GDM1 (cell line): ENCODE measurements around the gene MAGI1.

Source experiments
- DNase-seq: peaks from one replicate; lab custom pipeline; 2025; lab: John Stamatoyannopoulos, UW

The MAGI1 gene

GRCh38 chr3:66014056-66014455, 24.7 kb downstream of the MAGI1 start:
- no peak for DNase-seq

GRCh38 chr3:66012711-66013110, 26.0 kb downstream of the MAGI1 start:
- no peak for DNase-seq

- no peak for DNase-seq
These were observed 27.7 kb downstream of the MAGI1 start for GRCh38 chr3:66010739-66011655.

DNA sequence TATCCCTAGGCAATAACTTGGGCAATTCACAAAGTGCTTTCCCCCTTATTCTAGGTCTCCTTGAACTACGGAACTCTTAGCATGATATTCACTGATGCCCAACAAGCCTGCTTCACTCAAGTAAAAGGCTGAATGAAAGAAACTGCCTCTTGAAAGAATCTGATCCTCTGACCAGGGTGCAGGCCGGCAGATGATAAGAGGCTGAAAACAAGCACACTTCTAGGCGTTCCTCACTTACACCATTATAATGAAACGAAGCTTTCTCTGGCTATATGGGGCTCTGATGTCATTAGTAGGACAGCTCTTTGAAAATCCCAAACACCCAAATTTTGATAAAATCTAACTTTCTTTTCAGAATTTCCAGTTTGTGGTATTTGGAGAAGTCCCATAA, 28.4 kb downstream of the MAGI1 start:
- no peak for DNase-seq

- no peak for DNase-seq
These were observed 34.5 kb downstream of the MAGI1 start for GRCh38 chr3:66004244-66004643.

DNA sequence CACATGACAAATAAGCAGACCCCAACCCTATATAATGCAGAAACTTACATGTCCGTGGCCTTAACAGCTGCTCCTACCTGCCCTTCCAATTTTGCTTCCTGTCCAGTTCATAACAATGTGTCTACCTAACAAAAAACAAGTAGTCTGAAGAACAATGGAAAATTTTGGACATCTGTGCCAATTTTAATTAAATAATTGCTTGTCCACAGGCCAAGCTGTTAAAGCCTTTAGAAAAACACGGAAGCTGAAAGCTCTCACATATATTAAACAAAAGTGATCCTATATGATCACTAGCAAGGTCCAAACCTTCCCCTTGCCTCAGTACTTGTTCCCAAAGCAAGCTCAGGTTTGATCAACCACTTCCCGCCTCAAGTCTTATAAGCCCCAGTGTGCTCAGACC, 37.1 kb downstream of the MAGI1 start:
- DNase-seq = no peak

DNA sequence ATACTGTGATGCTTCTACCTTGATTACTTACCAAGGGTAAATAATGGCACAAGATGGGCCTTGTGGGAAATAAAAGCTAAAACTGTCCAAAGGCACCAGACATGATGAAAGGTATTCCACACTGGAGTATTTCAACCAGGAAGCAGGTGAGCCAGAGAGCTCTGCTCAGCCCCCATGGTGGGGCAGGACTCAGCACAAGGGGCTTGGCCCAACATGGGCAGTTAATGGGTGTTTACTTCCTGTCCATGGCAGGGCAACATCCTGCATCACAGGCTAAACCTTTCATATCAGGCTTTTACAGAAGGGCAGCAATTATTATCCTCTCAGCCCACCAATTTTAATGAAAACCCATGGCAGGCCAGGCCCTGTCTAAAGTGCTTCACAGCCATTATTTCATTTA, 38.2 kb downstream of the MAGI1 start:
- DNase-seq = no peak

- no peak for DNase-seq
These were observed 39.1 kb downstream of the MAGI1 start for GRCh38 chr3:65999606-66000005.

DNA sequence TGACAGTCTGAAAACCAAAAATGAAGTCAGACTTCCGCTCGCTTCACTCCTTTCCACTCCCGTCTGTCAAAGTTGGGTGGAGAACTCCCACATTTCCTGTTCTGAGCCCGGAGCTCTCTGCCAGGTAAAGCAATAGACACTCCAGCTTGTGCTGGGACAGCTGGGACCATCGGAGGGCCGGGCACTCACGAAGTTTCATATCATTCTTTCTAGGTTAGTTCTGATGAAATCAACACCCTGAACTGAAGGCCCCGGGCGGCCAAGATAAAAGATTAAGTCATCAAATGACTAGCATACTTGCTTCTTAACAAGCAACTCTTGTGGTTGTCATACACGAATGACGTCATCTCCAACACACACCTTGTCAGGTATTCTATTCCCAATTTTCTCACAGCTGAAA, 42.1 kb downstream of the MAGI1 start:
- no peak for DNase-seq

- DNase-seq = no peak
These were observed 43.2 kb downstream of the MAGI1 start for GRCh38 chr3:65995515-65995914.

DNA sequence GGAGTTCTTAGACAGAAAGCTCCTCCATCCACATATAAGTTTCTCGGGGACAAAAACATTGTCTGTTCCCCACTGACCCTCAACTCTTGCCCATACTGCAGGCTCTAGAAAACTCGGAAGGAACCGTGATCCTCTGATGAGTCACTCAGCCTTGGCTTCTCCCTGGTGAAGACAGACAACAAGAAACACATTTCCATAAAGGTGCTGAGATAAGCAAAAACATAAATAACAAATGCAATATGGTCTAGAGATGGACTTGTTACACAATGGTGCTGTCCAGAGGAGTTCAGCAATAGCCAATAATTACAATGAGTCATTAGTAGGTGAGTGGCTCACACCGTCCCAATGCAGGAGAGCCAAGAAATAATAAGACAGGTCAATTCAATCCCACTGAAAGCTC, 43.7 kb downstream of the MAGI1 start:
- DNase-seq = no peak

DNA sequence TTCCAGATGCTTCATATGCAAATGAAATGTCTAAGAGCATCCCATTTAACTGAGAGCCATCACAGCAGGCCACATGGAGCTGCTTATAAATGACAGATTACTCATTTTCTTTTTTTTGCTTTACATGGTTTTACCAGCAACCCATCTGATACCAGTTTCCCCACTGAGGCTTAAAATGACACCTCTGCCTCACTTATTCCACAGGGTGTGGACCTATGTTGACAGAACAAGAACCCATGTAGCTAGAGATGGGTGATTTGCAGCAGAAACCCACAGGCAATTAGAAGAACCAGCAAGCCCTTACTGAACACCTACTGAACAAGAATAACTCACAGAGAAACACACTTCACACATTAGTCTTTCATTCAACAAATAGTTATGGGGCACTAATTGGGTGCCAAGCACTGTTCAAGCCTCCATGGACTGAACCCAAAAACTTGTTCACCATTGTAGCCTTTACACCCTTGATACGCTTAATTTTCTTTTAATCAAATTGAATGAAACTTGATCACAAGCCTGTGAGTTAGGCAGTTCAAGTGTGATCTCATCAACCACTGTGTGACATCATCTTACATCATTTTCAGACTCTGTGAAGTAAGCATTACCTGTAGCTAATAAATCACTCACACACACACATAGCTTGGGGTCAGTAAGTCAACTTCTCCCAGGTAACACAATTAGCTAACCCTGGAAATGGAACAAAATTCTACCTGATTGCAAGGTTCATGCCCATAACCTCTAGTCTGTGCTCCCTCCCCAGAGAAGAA, 45.4 kb downstream of the MAGI1 start:
- no peak for DNase-seq

GRCh38 chr3:65992106-65992505, 46.6 kb downstream of the MAGI1 start:
- no peak for DNase-seq

- no peak for DNase-seq
These were observed 50.1 kb downstream of the MAGI1 start for GRCh38 chr3:65988411-65989180.

DNA sequence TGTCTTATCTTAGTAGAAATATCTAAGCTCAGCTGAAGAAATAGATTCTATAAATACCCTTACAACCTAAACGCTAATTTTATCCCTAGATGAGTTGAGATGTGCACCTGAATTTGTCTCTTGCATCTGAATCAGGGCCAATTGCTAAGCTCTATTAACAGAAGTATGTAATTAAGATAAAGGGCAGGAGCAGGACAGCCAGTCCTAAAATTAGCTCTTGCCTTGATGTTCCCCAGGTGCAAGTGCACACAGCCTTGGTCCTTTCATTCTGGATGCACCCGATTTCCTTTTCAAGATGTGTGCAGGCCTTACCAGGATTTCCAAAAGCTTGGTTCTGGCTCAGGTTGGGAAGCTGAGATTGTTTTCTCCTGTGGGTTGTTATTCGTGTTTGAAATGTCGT, 52.4 kb downstream of the MAGI1 start:
- DNase-seq = no peak

DNA sequence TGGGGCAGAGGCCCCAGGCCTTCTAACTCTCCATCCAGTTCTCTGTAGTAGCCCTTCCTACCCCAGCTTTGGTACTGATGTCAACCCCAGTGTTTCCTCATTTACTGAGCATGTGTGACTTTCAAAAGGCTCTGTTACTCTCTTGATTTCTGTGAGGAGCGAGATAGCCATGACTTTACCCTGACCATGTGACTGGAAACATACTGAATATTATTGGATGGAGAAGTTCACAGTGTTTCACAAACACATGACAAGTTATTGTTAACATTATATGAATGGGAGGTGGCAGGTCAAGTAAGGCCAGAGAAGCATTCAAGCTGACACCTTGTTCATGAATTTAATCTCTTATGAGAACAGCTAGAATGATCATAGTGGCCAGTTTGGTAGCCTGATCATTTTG, 53.7 kb downstream of the MAGI1 start:
- no peak for DNase-seq

DNA sequence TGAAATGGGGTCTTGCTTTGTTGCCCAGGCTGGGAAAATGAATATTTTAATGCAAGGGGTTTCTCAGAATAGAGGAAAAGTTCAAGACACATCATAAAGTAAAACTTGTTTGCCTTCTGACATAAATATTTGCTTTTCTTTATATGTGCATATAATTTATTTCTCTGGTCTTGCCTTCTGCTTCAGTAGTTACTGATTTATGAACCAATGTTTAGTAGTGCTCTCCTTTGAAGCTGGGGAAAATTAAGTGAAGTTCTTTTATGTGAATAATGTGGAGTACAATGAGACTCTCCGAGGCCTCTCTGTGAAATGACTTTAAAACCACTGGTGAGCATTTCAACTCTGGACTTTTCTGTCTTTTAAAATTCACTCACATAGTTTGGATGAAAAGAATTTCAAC, 55.6 kb downstream of the MAGI1 start:
- DNase-seq = no peak

GRCh38 chr3:65979731-65980130, 59.0 kb downstream of the MAGI1 start:
- DNase-seq = no peak

DNA sequence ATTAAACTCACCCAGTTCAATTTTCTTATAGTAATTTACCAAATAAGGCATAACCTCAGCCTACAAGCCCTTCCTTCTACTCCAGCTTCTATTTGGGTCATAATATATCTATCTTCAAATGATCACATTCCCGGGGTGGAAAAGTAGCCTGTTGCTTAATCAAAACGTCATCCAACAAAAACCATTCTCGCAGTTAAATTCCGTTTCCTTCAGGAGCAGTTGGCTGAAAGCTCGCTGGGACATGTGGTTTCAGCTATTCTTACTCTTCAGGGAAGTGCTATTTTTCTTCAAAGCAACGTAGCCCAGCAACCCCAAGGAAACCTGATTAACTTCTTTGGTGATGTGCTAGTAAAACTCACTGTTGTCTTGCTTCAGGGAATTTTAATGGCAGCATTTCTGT, 59.6 kb downstream of the MAGI1 start:
- no peak for DNase-seq

DNA sequence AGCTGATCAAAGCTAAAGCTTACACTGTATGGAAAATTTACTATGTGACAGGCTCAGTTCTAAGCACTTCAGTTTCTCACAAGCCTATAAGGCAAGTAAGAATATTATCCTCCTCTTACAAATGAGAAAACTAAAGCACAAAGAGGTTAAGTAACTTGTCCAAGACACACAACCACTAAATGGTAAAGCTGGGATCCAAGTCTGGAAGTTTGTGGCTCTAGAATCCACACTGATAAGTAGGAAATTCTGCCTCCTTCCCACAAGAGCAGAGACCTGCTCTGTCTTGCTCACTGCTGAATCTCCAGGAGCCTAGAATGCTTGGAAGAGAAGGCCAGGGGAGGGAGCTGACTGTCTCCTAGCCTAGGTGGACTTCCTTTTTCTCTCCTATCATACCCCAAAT, 60.6 kb downstream of the MAGI1 start:
- no peak for DNase-seq

GRCh38 chr3:65975032-65975431, 63.7 kb downstream of the MAGI1 start:
- no peak for DNase-seq

- DNase-seq = no peak
These were observed 64.2 kb downstream of the MAGI1 start for GRCh38 chr3:65974509-65974908.

DNA sequence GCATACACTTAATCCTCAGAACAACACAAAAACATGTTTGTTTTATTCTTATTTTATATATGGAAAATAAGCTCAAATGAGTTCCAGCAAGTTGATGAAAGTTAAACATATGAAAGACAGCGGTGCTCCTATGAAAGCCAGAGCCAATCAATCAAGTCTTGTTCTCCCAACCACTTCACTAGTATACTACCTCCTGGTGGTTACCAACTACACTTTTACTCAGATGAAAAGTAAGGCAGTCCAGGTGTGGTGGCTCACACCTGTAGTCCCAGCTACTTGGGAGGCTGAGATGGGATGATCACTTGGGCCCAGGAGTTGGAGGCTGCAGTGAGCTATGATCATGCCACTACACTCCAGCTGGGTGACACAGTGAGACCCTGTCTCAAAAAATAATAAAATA, 66.0 kb downstream of the MAGI1 start:
- DNase-seq = no peak
